ENCODE measurements around the gene CCDC183.
"Not testable (repeated sequence)": the region's sequence is repeated elsewhere in the genome, so short reads cannot be mapped to it uniquely, and the experiment has no call there.

CCDC183 gene

GRCh38 chr9:136784249-136784996 is 11.7 kb upstream of the CCDC183 start:
- in situ Hi-C loops (cut with MboI; ENCODE audit: low sequenced_read_pairs): no loop called here

GRCh38 chr9:136784997-136785361 is 11.2 kb upstream of the CCDC183 start:
- in situ Hi-C loops (cut with MboI; ENCODE audit: low sequenced_read_pairs): no loop called here

DNA sequence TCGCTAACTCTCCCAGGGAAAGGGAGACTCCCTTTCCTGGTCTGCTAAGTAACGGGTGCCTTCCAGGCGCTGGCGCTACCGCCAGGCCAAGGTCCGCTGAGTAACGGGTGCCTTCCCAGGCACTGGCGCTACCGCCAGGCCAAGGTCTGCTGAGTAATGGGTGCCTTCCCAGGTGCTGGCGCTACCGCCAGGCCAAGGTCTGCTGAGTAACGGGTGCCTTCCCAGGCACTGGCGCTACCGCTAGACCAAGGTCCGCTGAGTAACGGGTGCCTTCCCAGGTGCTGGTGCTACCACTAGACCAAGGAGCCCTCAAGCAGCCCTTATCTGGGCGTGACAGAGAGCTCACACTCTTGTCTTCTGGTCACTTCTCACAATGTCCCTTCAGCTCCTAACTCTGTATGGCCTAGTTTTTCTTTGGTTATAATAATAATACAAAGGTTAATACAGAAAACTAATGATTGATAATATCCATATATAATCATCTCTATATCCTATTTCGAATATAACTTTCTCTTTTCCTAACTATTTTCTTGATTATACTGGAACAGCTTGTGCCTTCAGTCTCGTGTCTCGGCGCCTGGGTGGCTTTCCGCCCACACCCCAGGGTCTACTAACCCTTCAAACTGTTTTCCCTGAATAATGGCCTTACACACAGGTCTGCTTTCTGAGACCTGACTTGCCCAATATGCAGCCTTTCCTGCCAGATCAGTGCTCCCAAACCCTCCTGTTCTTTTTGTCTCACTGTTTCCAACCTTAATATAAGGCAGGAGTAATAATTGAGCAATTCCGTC is 10.4 kb upstream of the CCDC183 start:
- in situ Hi-C loops (cut with MboI; ENCODE audit: low sequenced_read_pairs): not testable (repeated sequence)

- in situ Hi-C loops (cut with MboI; ENCODE audit: low sequenced_read_pairs): no loop called here
Measured at GRCh38 chr9:136786451-136786850, 9.7 kb upstream of the CCDC183 start.

DNA sequence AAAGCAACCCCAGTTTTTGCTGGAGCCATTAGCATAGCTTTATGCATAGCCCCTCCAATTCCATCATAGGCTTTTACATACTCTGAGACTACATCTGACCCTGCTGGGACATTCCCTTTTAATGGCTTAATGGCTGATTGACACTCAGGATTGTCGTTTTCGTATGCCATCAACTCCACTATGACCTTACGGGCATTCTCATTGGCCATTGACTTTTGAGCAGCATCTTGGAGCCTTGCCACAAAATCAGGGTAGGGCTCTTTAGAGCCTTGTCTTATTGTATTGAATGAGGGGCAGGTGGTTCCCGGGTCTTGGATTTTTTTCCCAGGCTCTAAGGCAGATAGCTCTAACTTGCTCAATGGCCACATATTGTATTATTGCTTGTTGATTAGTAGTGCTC is 9.2 kb upstream of the CCDC183 start:
- in situ Hi-C loops (cut with MboI; ENCODE audit: low sequenced_read_pairs): not testable (repeated sequence)

DNA sequence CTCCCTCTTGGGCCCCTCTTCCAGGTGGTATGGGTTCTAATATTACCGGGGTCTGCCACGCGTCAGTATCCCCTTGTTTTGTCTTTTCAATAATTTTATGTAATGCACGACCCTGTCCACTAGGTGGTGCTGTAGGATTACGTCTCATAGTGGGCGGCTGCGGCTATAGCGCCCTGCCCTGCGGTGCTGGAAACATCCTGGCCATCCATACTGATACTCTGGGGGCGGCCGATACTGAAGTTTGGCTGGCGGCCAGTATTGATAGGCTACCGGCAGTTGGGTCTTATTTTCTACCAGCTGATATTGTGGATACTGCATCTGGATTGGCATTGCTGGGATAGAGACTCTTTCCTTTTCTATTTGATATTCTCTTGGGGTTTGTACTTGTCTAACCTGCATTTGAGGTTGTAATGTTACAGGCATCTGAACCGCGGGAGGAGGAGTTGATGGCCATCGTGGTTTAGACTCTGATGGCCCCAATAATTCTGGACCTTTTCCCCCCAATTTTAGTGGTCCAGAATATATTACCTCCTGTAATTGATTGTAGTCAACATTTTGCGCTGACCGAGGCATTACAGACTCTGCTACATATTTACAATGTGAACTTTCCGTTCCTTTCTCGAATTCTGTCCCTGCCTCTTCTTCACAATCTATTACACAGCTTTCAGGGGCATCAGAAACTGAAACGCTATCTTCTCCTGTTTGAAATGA is 8.3 kb upstream of the CCDC183 start:
- in situ Hi-C loops (cut with MboI; ENCODE audit: low sequenced_read_pairs): no loop called here

GRCh38 chr9:136788644-136789522 is 7.3 kb upstream of the CCDC183 start:
- in situ Hi-C loops (cut with MboI; ENCODE audit: low sequenced_read_pairs): not testable (repeated sequence)

GRCh38 chr9:136789523-136789937 is 6.6 kb upstream of the CCDC183 start:
- in situ Hi-C loops (cut with MboI; ENCODE audit: low sequenced_read_pairs): no loop called here

GRCh38 chr9:136790640-136791515 is 5.3 kb upstream of the CCDC183 start, which contains the start of gene TMEM141:
TMEM141 (plus strand) TSS chr9:136791344; CDS start chr9:136791371, 27 bp downstream.
- in situ Hi-C loops (cut with MboI; ENCODE audit: low sequenced_read_pairs): no loop called here

DNA sequence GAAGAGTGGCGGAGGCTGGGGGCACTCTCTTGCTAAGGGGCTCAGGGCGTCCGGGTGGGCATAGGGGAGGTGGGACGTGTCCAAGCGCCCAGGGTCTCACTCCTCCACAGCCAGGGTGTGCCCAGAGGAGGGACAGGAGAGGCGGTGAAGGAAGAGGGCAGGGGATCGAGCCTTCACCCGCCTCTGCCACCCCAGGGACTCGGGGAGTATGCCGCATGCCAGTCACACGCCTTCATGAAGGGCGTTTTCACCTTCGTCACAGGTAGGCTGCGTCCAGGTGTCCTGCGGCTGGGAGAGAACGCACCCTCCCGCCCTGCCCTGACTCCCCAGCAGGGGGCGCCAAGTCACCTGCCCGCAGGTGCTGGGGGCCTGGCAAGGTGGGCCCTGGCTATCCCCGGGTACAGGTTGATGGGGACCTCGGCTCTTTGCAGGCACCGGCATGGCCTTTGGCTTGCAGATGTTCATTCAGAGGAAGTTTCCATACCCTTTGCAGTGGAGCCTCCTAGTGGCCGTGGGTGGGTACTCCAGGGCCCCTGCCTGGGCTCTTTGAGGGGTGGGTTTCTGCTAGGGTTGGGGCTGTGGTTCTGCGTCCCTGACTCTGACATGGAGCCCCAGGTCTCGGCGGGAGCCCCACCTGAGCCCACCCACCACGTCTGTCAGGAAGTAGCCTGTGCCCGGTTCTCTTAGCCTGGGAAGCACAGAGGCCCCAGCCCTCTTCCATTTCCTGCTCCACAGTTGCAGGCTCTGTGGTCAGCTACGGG is 4.4 kb upstream of the CCDC183 start:
- in situ Hi-C loops (cut with MboI; ENCODE audit: low sequenced_read_pairs): no loop called here

DNA sequence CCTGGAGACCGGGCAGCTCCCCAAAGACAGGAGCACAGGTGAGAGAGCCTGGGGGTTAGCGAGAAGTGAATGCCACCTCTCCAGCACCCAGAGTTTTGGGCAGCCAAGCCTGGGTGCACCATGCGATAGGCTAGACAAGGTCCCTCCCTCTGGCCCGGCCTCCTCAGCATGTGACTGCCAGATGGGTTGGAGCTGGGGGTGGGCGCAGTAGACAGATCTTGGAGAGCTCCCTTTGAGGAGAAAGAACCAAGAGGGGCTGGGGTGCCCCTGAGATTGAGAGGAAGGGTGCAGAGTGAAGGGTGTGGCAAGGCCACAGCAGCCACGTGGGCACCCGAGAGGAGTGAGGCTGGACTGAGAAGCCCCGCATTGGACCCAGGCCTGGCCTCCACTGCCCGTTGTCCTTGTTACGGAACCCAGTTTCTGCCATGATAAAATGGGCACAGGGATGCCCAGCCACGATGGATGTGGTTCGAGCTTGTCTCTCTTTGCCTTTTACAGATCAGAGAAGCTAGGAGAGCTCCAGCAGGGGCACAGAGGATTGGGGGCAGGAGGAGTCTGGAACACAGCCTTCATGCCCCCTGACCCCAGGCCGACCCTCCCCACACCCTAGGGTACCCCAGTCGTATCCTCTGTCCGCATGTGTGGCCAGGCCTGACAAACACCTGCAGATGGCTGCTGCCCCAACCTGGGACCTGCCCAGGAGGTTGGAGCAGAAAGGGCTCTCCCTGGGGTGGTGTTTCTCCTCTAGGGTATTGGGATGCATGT is 3.6 kb upstream of the CCDC183 start:
- in situ Hi-C loops (cut with MboI; ENCODE audit: low sequenced_read_pairs): no loop called here

DNA sequence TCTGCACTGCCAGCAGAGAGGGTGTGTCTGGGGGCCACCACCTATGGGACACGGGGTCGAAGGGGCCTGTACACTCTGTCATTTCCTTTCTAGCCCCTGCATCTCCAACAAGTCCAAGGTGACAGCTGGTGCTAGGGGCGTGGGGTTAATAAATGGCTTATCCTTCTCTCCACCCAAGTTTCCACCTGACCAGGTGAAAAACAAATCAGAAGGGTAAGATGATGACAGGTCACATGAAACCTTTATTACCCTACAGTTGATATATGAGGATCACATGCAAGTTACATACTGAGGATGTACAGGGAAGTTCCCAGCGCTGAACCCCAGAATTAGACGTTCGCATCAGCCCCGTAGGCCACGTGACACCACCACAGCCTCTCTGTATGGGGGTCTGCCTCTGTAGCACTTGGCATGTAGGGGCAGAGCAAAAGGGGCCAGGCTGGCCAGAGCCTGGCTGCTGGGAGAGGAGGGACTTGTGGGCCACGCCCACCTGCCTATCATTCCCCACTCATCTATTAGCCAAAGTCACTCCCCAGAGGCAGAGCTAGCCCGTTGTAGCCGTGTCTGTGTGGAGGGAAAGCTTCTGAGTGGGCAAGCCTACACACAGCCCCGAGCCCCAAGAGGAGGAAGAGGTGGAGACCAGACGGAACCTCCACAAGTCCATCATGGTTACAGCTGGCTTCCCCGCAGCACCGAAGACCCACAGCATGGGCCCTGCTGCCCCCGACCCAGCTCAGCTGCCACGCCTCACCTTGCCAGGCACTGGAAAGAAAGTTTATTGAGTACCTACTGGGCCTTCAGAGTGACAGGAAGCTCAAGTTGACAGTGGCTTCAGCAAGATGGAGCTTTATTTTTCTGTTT is 2.8 kb upstream of the CCDC183 start:
- in situ Hi-C loops (cut with MboI; ENCODE audit: low sequenced_read_pairs): no loop called here

DNA sequence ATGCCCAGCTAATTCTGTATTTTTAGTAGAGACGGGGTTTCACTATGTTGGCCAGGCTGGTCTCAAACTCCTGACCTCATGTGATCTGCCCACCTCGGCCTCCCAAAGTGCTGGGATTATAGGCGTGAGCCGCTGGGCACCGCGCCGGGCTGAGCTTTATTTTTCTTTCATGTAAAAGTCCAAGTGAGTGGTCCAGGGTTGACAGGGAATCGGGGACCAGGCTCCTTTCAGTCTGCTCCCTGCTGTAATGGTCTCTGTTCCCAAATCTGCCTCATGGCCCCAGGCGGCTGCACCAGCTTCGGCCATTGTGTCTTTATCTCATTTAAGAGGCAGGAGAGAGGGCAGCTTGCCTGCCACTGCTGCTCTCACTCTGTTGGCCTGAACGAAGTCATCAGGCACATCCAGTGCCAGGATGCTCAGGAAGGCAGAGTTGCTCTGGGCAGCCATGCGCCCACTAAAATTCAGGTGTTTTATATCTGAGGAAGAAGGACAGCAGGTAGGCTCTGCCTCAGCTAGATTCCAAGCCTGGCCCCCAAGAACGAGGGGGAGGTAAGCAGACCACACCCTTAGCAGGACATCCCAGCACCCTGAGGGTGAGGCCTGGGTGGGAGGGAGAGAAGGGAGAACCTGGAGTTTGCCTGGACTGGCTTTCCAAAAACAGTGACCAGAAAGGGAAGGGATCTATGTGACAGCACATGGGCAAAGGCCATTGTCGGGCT is 1.7 kb upstream of the CCDC183 start:
- in situ Hi-C loops (cut with MboI; ENCODE audit: low sequenced_read_pairs): no loop called here

GRCh38 chr9:136795000-136795348 is 1.2 kb upstream of the CCDC183 start:
- in situ Hi-C loops (cut with MboI; ENCODE audit: low sequenced_read_pairs): no loop called here

GRCh38 chr9:136796775-136797347 is 723 bp downstream of the CCDC183 start:
- in situ Hi-C loops (cut with MboI; ENCODE audit: low sequenced_read_pairs): not testable (repeated sequence)

- in situ Hi-C loops (cut with MboI; ENCODE audit: low sequenced_read_pairs): no loop called here
Measured at GRCh38 chr9:136798708-136799078, 2.6 kb downstream of the CCDC183 start.
